Upper lobe of right lung (tissue), 1 donor: ENCODE results near the gene ZNF182. TPM values are rescaled to one million over a fixed set of nuclear protein-coding genes. Genes with fewer than 3 reads are reported as not detected.
A peak's percentile ranks its signal among the peaks of the same experiment; 100 is the strongest.
"Not testable (repeated sequence)": the region's sequence is repeated elsewhere in the genome, so short reads cannot be mapped to it uniquely, and the experiment has no call there.

Source experiments
- ATAC-seq: fragments of 200-7000 bp; cut with Tn5 transposase; one replicate; pipeline ENCODE4 v1.9.1; 2020; ENCODE audit warnings: mild to moderate bottlenecking, moderate library complexity
- DNase-seq: peaks from one replicate; pipeline ENCODE4 v3.0.0-alpha.2; 2020
- H3K27ac ChIP-seq: fragments of 200-600 bp; one replicate; pipeline ENCODE4 v1.8.0; 2022
- H3K27me3 ChIP-seq: fragments of 200-600 bp; one replicate; pipeline ENCODE4 v1.8.0; 2022; ENCODE audit warnings: mild to moderate bottlenecking
- H3K36me3 ChIP-seq: fragments of 200-600 bp; one replicate; pipeline ENCODE4 v1.8.0; 2022
- H3K4me1 ChIP-seq: fragments of 200-600 bp; one replicate; pipeline ENCODE4 v1.8.0; 2022
- H3K4me3 ChIP-seq: fragments of 200-600 bp; one replicate; pipeline ENCODE4 v1.8.0; 2022; ENCODE audit warnings: mild to moderate bottlenecking
- H3K9me3 ChIP-seq: fragments of 200-600 bp; one replicate; pipeline ENCODE4 v1.8.0; 2022
- intact Hi-C: fragments of 100-400 bp; cut with DNase I; formaldehyde crosslinking; loops from one replicate; pipeline ENCODE4 v1.11.0; 2022
- total RNA-seq: library from RNA; stranded (reverse); fragmentation: NEBNext Ultra II Directional; extraction: Animal tissue kit (Norgen Biotek cat#: 25700); gene quantifications from one replicate; pipeline ENCODE4 v1.2.1, GENCODE V29; 2021
- TF ChIP-seq, protein P1 (sequence below): fragments of 200-600 bp; IDR thresholded peaks from one replicate; pipeline ENCODE4 v1.8.0; 2022; ENCODE audit warnings: antibody characterized with exemption
- donor health status: DM: no; HTN: yes; CAD: no; lungs with severe emphysema.

The ZNF182 gene
- total RNA-seq, 1 donor from 2014 or later = 5.0 TPM

GRCh38 chrX:48030237-48030636 is 26.4 kb upstream of the ZNF182 start:
- H3K27ac ChIP-seq = no peak overlapping the region
- H3K36me3 ChIP-seq = no peaks in the 10 kb centered on the region
- no peaks in the 10 kb centered on the region for H3K27me3 ChIP-seq
- no peak overlapping the region for H3K4me3 ChIP-seq
- H3K9me3 ChIP-seq = no peaks in the 10 kb centered on the region
- ATAC-seq (no peak), DNase-seq (no peak)
- TF ChIP-seq, protein P1, sequence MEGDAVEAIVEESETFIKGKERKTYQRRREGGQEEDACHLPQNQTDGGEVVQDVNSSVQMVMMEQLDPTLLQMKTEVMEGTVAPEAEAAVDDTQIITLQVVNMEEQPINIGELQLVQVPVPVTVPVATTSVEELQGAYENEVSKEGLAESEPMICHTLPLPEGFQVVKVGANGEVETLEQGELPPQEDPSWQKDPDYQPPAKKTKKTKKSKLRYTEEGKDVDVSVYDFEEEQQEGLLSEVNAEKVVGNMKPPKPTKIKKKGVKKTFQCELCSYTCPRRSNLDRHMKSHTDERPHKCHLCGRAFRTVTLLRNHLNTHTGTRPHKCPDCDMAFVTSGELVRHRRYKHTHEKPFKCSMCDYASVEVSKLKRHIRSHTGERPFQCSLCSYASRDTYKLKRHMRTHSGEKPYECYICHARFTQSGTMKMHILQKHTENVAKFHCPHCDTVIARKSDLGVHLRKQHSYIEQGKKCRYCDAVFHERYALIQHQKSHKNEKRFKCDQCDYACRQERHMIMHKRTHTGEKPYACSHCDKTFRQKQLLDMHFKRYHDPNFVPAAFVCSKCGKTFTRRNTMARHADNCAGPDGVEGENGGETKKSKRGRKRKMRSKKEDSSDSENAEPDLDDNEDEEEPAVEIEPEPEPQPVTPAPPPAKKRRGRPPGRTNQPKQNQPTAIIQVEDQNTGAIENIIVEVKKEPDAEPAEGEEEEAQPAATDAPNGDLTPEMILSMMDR = no peak
- H3K4me1 ChIP-seq = no peaks in the 10 kb centered on the region
- intact Hi-C loops = no loop called here

DNA sequence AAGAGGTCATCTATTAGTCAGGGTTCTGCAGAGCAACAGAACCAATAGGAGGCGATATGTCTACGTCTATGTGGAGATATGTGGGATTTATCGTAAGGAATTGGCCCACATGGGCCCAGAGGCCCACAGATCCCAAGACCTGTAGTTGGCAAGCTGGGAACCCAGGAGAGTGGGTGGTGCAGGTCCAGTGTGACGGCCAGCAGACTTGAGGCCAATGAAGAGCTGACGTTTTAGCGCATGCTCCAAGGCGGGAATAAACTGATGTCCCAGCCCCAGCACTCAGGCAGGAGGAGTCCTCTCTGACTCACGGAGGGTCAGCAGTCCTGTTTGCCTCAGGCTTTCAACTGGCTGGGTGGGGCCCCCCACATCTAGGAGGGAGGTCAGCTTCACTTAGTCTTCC is 24.3 kb upstream of the ZNF182 start:
- H3K4me3 ChIP-seq = no peak overlapping the region
- ATAC-seq (no peak), DNase-seq (no peak)
- H3K9me3 ChIP-seq = no peaks in the 10 kb centered on the region
- no peaks in the 10 kb centered on the region for H3K36me3 ChIP-seq
- H3K4me1 ChIP-seq = no peaks in the 10 kb centered on the region
- TF ChIP-seq, protein P1 = no peak
- no peak overlapping the region for H3K27ac ChIP-seq
- intact Hi-C loops = loop anchor here (10.0 kb wide), 1 partner anchor 193 kb away; the partner anchor contains the start of gene ZNF81
- H3K27me3 ChIP-seq = no peaks in the 10 kb centered on the region

DNA sequence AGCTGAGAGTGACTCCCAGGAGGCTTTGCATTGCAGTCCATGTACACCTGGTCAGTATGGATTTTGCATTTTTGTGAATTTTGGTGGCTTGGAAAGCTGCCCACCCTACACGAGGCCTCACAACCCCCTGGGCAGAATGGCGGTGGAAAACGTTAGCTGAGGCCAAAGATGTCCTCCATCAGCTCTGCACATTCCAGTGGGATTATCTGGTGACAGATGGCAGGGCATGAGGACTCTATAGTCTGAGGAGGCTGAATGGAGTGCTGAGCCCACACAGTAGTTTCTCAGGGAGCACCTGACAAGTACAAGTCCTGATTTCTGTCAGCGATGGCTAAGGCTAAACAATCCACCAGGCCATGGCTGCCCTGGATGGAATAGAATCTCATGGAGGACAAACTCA is 23.8 kb upstream of the ZNF182 start:
- H3K9me3 ChIP-seq, H3K4me3 ChIP-seq, H3K27me3 ChIP-seq, ATAC-seq, H3K27ac ChIP-seq, H3K4me1 ChIP-seq, DNase-seq, H3K36me3 ChIP-seq: not testable (repeated sequence)
- intact Hi-C loops = loop anchor here (10.0 kb wide), 1 partner anchor 193 kb away; the partner anchor contains the start of gene ZNF81

DNA sequence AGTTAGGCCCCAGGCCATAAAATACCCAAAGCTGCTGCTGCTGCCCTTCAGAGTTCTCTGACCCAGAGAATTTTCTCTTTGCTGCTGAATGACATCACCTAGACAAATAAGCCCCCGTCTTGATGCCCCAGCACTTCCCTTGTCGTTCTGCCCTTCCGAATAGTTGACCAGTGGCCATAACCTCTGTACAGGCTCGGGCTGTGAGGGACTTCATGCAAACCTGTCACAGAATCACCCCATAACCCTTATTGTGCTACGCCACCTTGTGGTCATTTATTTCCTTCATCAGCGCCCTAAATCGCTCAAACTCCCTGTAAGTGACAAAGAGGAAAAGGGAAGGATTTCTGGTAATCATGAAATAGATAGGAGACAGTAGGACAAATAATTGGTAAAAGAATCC is 21.8 kb upstream of the ZNF182 start:
- Histone ChIP-seq H3K36me3 (no peaks in the 10 kb centered on the region), H3K27me3 (no peaks in the 10 kb centered on the region), H3K9me3 (no peaks in the 10 kb centered on the region), H3K4me1 (no peaks in the 10 kb centered on the region), H3K4me3 (no peak overlapping the region), H3K27ac (no peak overlapping the region)
- ATAC-seq (peak; percentile 82), DNase-seq (no peak)
- intact Hi-C loops = loop anchor here (10.0 kb wide), 1 partner anchor 191 kb away; the partner anchor contains the start of gene ZNF81
- TF ChIP-seq, protein P1 = peak; percentile 57

- no peaks in the 10 kb centered on the region for H3K36me3 ChIP-seq
- ATAC-seq = no peak
- no peak overlapping the region for H3K27ac ChIP-seq
- TF ChIP-seq, protein P1 = no peak
- H3K9me3 ChIP-seq = no peaks in the 10 kb centered on the region
- no peaks in the 10 kb centered on the region for H3K27me3 ChIP-seq
- intact Hi-C loops = loop anchor here (10.0 kb wide), 1 partner anchor 188 kb away; the partner anchor contains the start of gene ZNF81
- no peak overlapping the region for H3K4me3 ChIP-seq
- DNase-seq = no peak
- H3K4me1 ChIP-seq = no peaks in the 10 kb centered on the region
Measured at GRCh38 chrX:48022738-48023137, 18.9 kb upstream of the ZNF182 start.

- DNase-seq (no peak), ATAC-seq (no peak)
- Histone ChIP-seq H3K27ac (no peak overlapping the region), H3K4me3 (peak overlapping the region; percentile 56), H3K4me1 (no peaks in the 10 kb centered on the region), H3K9me3 (no peaks in the 10 kb centered on the region), H3K36me3 (no peaks in the 10 kb centered on the region), H3K27me3 (no peaks in the 10 kb centered on the region)
- intact Hi-C loops = loop anchor here (10.0 kb wide), 1 partner anchor 187 kb away; the partner anchor contains the start of gene ZNF81
- TF ChIP-seq, protein P1 = no peak
Measured at GRCh38 chrX:48022100-48022499, 18.3 kb upstream of the ZNF182 start.
